HUES64 (cell line): Measurements from ENCODE around the gene ZNF575.

Experiments
- H3K27ac ChIP-seq: 2 replicates; pipeline ENCODE4 v1.7.0; 2013; ENCODE audit warnings: low read depth, low read length, inconsistent platforms
- H3K27me3 ChIP-seq: 2 replicates; pipeline ENCODE4 v1.6.1; 2013; ENCODE audit warnings: mild to moderate bottlenecking, low read length; ENCODE audit not compliant: insufficient read depth
- H3K36me3 ChIP-seq: 2 replicates; pipeline ENCODE4 v1.6.1; 2013; ENCODE audit warnings: mild to moderate bottlenecking, low read length; ENCODE audit not compliant: insufficient read depth
- H3K4me1 ChIP-seq: 2 replicates; pipeline ENCODE4 v1.6.1; 2013; ENCODE audit warnings: mild to moderate bottlenecking, low read length, moderate library complexity; ENCODE audit not compliant: insufficient read depth
- H3K4me3 ChIP-seq: 2 replicates; pipeline ENCODE4 v1.5.1; 2013; ENCODE audit warnings: mild to moderate bottlenecking, low read length, moderate library complexity
- H3K9ac ChIP-seq: 2 replicates; pipeline ENCODE4 v1.6.1; 2013; ENCODE audit warnings: mild to moderate bottlenecking, low read depth, low read length
- H3K9me3 ChIP-seq: 2 replicates; pipeline ENCODE4 v1.6.1; 2013; ENCODE audit warnings: low read depth, low read length; ENCODE audit not compliant: insufficient read depth
- WGBS: fragments of 150-250, 120-280 bp; methylation state at CpG from one replicate; pipeline ENCODE4 v1.1.7; 2013; ENCODE audit warnings: missing lambda C conversion rate; 5-methylcytosine and 5-hydroxymethylcytosine counted together

ZNF575 gene

GRCh38 chr19:43561139-43561970 is 28.4 kb downstream of the ZNF575 start:
- Histone ChIP-seq H3K9me3 (no peaks in the 10 kb centered on the region), H3K27me3 (no peaks in the 10 kb centered on the region), H3K27ac (no peak overlapping the region), H3K4me3 (no peak overlapping the region), H3K9ac (no peak overlapping the region), H3K36me3 (peaks cover 28% of the 10 kb centered on the region; the same call in 1 of the 2 replicates), H3K4me1 (no peaks in the 10 kb centered on the region)
- WGBS: 95% methylated on average over 12 of the region's 12 CpGs

- Histone ChIP-seq H3K4me3 (no peak overlapping the region), H3K27me3 (no peaks in the 10 kb centered on the region), H3K9me3 (no peaks in the 10 kb centered on the region), H3K9ac (no peak overlapping the region), H3K36me3 (peaks cover 28% of the 10 kb centered on the region; the same call in 1 of the 2 replicates), H3K4me1 (no peaks in the 10 kb centered on the region), H3K27ac (no peak overlapping the region)
- 97% methylated on average over 6 of the region's 6 CpGs for whole genome bisulfite sequencing
Observed at GRCh38 chr19:43562226-43562697, 29.3 kb downstream of the ZNF575 start.

DNA sequence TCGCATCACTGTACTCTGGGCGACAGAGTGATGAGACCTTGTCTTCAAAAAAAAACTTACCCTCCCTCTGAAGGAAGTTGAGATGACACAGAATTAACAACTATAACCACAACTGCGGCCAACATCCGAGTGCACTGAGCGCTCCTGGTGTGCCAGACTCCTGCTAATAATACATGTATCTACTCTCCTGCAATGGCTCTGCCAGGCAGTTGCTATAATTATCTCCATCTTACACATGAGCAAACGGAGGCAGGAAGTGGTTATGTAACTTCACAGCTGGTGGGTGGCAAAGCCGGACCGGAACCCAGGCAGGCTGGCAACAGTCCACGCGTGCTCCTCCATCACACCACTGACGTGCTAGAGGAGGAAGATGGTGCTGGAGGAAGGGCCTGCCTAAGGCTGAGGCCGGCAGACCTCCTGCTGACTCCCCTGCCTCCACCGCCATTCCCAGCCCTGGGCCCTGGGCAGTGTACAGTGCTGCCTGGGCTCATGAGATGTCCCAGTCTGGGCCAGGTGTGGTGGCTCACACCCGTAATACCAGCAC is 29.8 kb downstream of the ZNF575 start:
- 96% methylated on average over 14 of the region's 14 CpGs for WGBS
- H3K4me1 ChIP-seq: no peaks in the 10 kb centered on the region
- no peak overlapping the region for H3K9ac ChIP-seq
- H3K36me3 ChIP-seq: peaks cover 27% of the 10 kb centered on the region; the same call in 1 of the 2 replicates
- H3K9me3 ChIP-seq: no peaks in the 10 kb centered on the region
- H3K27ac ChIP-seq: no peak overlapping the region
- no peak overlapping the region for H3K4me3 ChIP-seq
- no peaks in the 10 kb centered on the region for H3K27me3 ChIP-seq

- 84% methylated on average over 10 of the region's 10 CpGs for WGBS
- Histone ChIP-seq H3K27ac (no peak overlapping the region), H3K9ac (no peak overlapping the region)
Observed at GRCh38 chr19:43563816-43564457, 30.9 kb downstream of the ZNF575 start.

DNA sequence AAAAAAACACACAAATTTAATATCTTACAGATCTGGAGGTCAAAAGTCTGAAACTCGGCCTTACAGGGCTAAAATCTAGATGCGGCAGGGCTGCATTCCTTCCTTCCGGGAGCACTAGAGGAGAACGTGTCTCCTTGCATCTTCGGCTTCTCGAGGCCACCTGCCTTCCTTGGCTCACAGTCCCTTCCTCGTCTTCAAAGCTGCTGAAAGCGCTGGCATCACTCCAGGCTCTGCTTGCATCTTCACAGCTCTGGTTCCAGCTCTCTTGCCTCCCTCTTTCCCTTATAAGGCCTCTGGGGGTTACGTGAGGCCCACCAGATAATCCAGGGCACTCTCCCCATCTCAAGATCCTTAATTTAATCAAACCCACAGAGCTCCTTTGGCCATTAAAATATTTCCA is 31.8 kb downstream of the ZNF575 start:
- no peaks in the 10 kb centered on the region for H3K9me3 ChIP-seq
- no peak overlapping the region for H3K27ac ChIP-seq
- H3K4me1 ChIP-seq: no peaks in the 10 kb centered on the region
- H3K27me3 ChIP-seq: no peaks in the 10 kb centered on the region
- H3K9ac ChIP-seq: no peak overlapping the region
- 94% methylated on average over 9 of the region's 9 CpGs for WGBS
- H3K36me3 ChIP-seq: peaks cover 16% of the 10 kb centered on the region; the same call in 1 of the 2 replicates
- H3K4me3 ChIP-seq: no peak overlapping the region

More at GRCh38 chr19:43563816-43564457, 30.9 kb downstream of the ZNF575 start:
- Histone ChIP-seq H3K36me3 (peaks cover 20% of the 10 kb centered on the region; the same call in 1 of the 2 replicates), H3K27me3 (no peaks in the 10 kb centered on the region), H3K4me3 (no peak overlapping the region), H3K4me1 (no peaks in the 10 kb centered on the region), H3K9me3 (no peaks in the 10 kb centered on the region)

GRCh38 chr19:43569657-43570056 is 36.7 kb downstream of the ZNF575 start:
- H3K36me3 ChIP-seq: peaks cover 23% of the 10 kb centered on the region; the same call in 1 of the 2 replicates
- H3K9ac ChIP-seq: no peak overlapping the region
- H3K4me1 ChIP-seq: 0 out of 2 replicates have a peak, but pooled peaks cover 3% of the 10 kb centered on the region
- H3K9me3 ChIP-seq: no peaks in the 10 kb centered on the region
- 97% methylated on average over 5 of the region's 5 CpGs for WGBS
- H3K27me3 ChIP-seq: no peaks in the 10 kb centered on the region
- no peak overlapping the region for H3K4me3 ChIP-seq
- no peak overlapping the region for H3K27ac ChIP-seq

- Histone ChIP-seq H3K27me3 (no peaks in the 10 kb centered on the region), H3K27ac (no peak overlapping the region), H3K4me1 (0 out of 2 replicates have a peak, but pooled peaks cover 4% of the 10 kb centered on the region), H3K36me3 (peaks cover 23% of the 10 kb centered on the region; the same call in 1 of the 2 replicates), H3K9ac (no peak overlapping the region), H3K4me3 (no peak overlapping the region), H3K9me3 (no peaks in the 10 kb centered on the region)
- WGBS: 95% methylated on average over 5 of the region's 5 CpGs
Observed at GRCh38 chr19:43570174-43570791, 37.3 kb downstream of the ZNF575 start.

DNA sequence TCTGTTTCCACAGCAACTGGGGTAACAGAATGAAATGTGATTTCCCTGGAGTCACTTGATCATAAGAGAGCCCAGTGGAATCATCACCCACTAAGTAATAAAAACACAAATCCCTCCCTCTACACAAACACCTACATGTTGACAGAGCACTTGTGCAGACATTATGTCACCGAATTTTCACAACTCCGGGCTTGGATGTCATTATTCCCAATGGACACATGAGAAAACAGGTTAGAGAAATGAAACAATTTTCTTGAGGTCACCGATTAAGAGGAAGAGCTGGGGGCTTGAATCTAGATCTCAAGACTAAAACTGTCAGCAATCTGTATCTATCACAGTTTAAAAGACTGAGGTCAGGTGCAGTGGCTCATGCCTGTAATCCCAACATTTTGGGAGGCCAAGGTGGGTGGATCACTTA is 39.2 kb downstream of the ZNF575 start:
- Histone ChIP-seq H3K9me3 (no peaks in the 10 kb centered on the region), H3K27me3 (no peaks in the 10 kb centered on the region), H3K27ac (no peak overlapping the region), H3K4me1 (peaks cover 10% of the 10 kb centered on the region; the same call in 1 of the 2 replicates), H3K36me3 (peaks cover 23% of the 10 kb centered on the region; the same call in 1 of the 2 replicates), H3K9ac (no peak overlapping the region), H3K4me3 (no peak overlapping the region)
- WGBS: 96% methylated on average over 3 of the region's 3 CpGs

DNA sequence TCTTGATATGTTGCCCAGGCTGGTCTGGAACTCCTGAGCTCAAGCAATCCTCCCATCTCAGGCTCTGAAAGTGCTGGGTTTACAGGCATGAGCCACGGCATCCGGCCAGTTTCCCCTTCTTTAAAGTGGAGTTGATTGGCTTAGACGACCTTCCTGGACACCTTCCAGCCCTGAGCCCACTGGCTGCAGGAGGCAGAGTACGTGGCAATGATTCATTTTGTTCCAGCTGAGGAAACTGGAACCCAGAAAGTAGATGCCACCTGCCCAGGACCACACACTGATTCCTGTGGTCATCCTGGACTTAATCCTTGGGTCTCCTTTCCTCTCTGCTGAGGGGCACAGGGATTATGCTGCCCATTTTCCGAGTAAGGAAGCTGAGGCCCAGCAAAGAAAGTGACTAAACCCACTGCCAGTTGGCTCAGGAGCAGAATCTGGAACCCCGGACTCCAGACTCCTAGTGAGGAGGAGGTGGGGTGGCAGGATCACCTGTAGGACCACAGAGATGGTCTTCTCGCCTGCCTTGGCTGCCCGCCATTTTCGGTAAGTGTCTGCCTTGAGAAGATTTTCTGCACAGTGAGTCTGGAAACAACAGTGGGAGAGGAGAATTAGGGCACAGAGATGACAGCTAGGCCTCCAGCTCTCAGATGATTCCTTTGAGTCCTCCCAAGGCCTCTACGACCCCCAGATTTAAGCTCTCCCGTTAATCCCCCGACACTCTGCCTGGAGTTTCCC is 41.6 kb downstream of the ZNF575 start:
- Histone ChIP-seq H3K9ac (peak overlapping the region; percentile 87), H3K27ac (peak overlapping the region; percentile 72), H3K4me3 (peak overlapping the region; percentile 90), H3K27me3 (no peaks in the 10 kb centered on the region), H3K4me1 (peaks cover 10% of the 10 kb centered on the region; the same call in 1 of the 2 replicates), H3K36me3 (peaks cover 23% of the 10 kb centered on the region; the same call in 1 of the 2 replicates), H3K9me3 (no peaks in the 10 kb centered on the region)
- WGBS: 64% methylated on average over 12 of the region's 12 CpGs
